ENCODE data around the gene IFT122.

The IFT122 gene

GRCh38 chr3:129558772-129559564 is 118.9 kb downstream of the IFT122 start:
- no peak for DNase-seq (ENCODE audit: low read depth)

GRCh38 chr3:129559565-129560079 is 119.6 kb downstream of the IFT122 start:
- DNase-seq (ENCODE audit: low read depth) = no peak

GRCh38 chr3:129560269-129560787 is 120.3 kb downstream of the IFT122 start:
- no peak for DNase-seq (ENCODE audit: low read depth)

- DNase-seq (ENCODE audit: low read depth) = no peak
These were observed 121.0 kb downstream of the IFT122 start for GRCh38 chr3:129560911-129561594.

- DNase-seq (ENCODE audit: low read depth) = no peak
These were observed 121.7 kb downstream of the IFT122 start for GRCh38 chr3:129561619-129562248.

- DNase-seq (ENCODE audit: low read depth) = no peak
These were observed 122.8 kb downstream of the IFT122 start for GRCh38 chr3:129562803-129563202.

GRCh38 chr3:129563332-129563731 is 123.3 kb downstream of the IFT122 start:
- no peak for DNase-seq (ENCODE audit: low read depth)

- DNase-seq (ENCODE audit: low read depth) = no peak
These were observed 124.0 kb downstream of the IFT122 start for GRCh38 chr3:129563850-129564535.

GRCh38 chr3:129564981-129565644 is 125.1 kb downstream of the IFT122 start:
- DNase-seq (ENCODE audit: low read depth) = no peak

- DNase-seq (ENCODE audit: low read depth) = no peak
These were observed 125.9 kb downstream of the IFT122 start for GRCh38 chr3:129565902-129566301.

GRCh38 chr3:129567176-129567705 is 127.2 kb downstream of the IFT122 start:
- DNase-seq (ENCODE audit: low read depth) = no peak

GRCh38 chr3:129567939-129568338 is 127.9 kb downstream of the IFT122 start:
- no peak for DNase-seq (ENCODE audit: low read depth)

GRCh38 chr3:129569856-129570255 is 129.8 kb downstream of the IFT122 start:
- DNase-seq (ENCODE audit: low read depth) = no peak

Data from stimulated activated CD8-positive, alpha-beta memory T cell treated with anti-CD3 and anti-CD28 coated beads, Interleukin-12 subunit alpha, Interleukin-12 subunit beta, amount 100 ng/mL, for 4 hours (primary cell).